ENCODE measurements around the gene KLF13. TPM values are rescaled to one million over a fixed set of nuclear protein-coding genes. Genes with fewer than 3 reads are reported as not detected.

KLF13 gene
- total RNA-seq, 6 experiments from 2014 or later = 22.5 to 29.1 (median 23.5) TPM

GRCh38 chr15:31358957-31359701 lies 32.5 kb downstream of the KLF13 start:
- no peak for TF ChIP-seq CTCF (IDR thresholded peaks at IDR 0.05)
- Mint-ChIP-seq H3K4me1 (ENCODE audit: low read depth) (peaks cover 60% of the 10 kb centered on the region), H3K9me3 (no peaks in the 10 kb centered on the region), H3K27ac (no peak overlapping the region), H3K36me3 (ENCODE audit: low read depth) (0 out of 2 replicates have a peak, but pooled peaks cover 4% of the 10 kb centered on the region), H3K27me3 (ENCODE audit: insufficient read depth) (peaks cover 2% of the 10 kb centered on the region; the same call in 1 of the 2 replicates), H3K4me3 (no peak overlapping the region)
- no peak for DNase-seq

- 0 out of 2 replicates have a peak, but pooled peaks cover 4% of the 10 kb centered on the region for H3K36me3 Mint-ChIP-seq (ENCODE audit: low read depth)
- no peak for DNase-seq
- H3K27me3 Mint-ChIP-seq (ENCODE audit: insufficient read depth) = peaks cover 2% of the 10 kb centered on the region; the same call in 1 of the 2 replicates
- no peaks in the 10 kb centered on the region for H3K9me3 Mint-ChIP-seq
- no peak overlapping the region for H3K4me3 Mint-ChIP-seq
- H3K4me1 Mint-ChIP-seq (ENCODE audit: low read depth) = peaks cover 62% of the 10 kb centered on the region
- no peak for TF ChIP-seq CTCF (IDR thresholded peaks at IDR 0.05)
- H3K27ac Mint-ChIP-seq = no peak overlapping the region
Observed at GRCh38 chr15:31359702-31360111, 33.1 kb downstream of the KLF13 start.

- no peaks in the 10 kb centered on the region for H3K9me3 Mint-ChIP-seq
- H3K27me3 Mint-ChIP-seq (ENCODE audit: insufficient read depth) = peaks cover 2% of the 10 kb centered on the region; the same call in 1 of the 2 replicates
- no peak for DNase-seq
- H3K27ac Mint-ChIP-seq = no peak overlapping the region
- H3K36me3 Mint-ChIP-seq (ENCODE audit: low read depth) = 0 out of 2 replicates have a peak, but pooled peaks cover 4% of the 10 kb centered on the region
- TF ChIP-seq CTCF (IDR thresholded peaks at IDR 0.05) = no peak
- no peak overlapping the region for H3K4me3 Mint-ChIP-seq
- H3K4me1 Mint-ChIP-seq (ENCODE audit: low read depth) = peaks cover 59% of the 10 kb centered on the region
Observed at GRCh38 chr15:31360158-31360561, 33.5 kb downstream of the KLF13 start.

GRCh38 chr15:31360843-31361763 lies 34.5 kb downstream of the KLF13 start:
- Mint-ChIP-seq H3K36me3 (ENCODE audit: low read depth) (0 out of 2 replicates have a peak, but pooled peaks cover 4% of the 10 kb centered on the region), H3K4me3 (no peak overlapping the region), H3K4me1 (ENCODE audit: low read depth) (peaks cover 58% of the 10 kb centered on the region), H3K9me3 (no peaks in the 10 kb centered on the region), H3K27ac (no peak overlapping the region), H3K27me3 (ENCODE audit: insufficient read depth) (peaks cover 2% of the 10 kb centered on the region; the same call in 1 of the 2 replicates)
- TF ChIP-seq CTCF (IDR thresholded peaks at IDR 0.05) = no peak
- no peak for DNase-seq

GRCh38 chr15:31361764-31362515 lies 35.3 kb downstream of the KLF13 start:
- H3K4me3 Mint-ChIP-seq = no peak overlapping the region
- H3K9me3 Mint-ChIP-seq = no peaks in the 10 kb centered on the region
- DNase-seq = no peak
- no peaks in the 10 kb centered on the region for H3K27me3 Mint-ChIP-seq (ENCODE audit: insufficient read depth)
- no peak overlapping the region for H3K27ac Mint-ChIP-seq
- 0 out of 2 replicates have a peak, but pooled peaks have one; percentile 11 for TF ChIP-seq CTCF (IDR thresholded peaks at IDR 0.05)
- 0 out of 2 replicates have a peak, but pooled peaks cover 4% of the 10 kb centered on the region for H3K36me3 Mint-ChIP-seq (ENCODE audit: low read depth)
- H3K4me1 Mint-ChIP-seq (ENCODE audit: low read depth) = peaks cover 58% of the 10 kb centered on the region
